HG03196 (cell line): Measurements from ENCODE around the gene CCNG2.
A peak's percentile ranks its signal among the peaks of the same experiment; 100 is the strongest.

Experiments
- ATAC-seq: cut with Tn5 transposase; IDR thresholded peaks from one replicate; pipeline ENCODE4 v1.9.1; 2021; ENCODE audit not compliant: unreplicated experiment

The CCNG2 gene

GRCh38 chr4:77175201-77175611 lies 18.2 kb downstream of the CCNG2 start:
- ATAC-seq = no peak

DNA sequence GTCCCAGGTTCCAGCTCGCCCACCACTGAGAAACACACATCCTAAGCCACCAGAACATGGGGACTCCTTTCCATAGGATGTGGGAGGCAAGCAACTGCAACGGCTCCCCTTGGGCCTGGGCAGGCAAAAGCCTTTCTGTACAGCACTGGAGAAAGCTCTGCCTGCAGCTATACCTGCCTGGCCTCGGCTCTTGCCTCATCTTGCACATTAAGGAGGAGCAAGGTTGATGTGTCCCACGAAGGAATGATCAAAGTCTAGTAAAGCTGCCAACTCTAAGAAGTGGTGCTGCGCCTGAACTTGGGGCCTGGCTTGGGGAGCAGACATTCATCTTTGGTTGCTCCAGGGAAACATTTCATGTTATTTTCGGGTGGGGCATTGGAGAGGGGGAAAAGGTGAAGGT lies 19.6 kb downstream of the CCNG2 start:
- no peak for ATAC-seq

DNA sequence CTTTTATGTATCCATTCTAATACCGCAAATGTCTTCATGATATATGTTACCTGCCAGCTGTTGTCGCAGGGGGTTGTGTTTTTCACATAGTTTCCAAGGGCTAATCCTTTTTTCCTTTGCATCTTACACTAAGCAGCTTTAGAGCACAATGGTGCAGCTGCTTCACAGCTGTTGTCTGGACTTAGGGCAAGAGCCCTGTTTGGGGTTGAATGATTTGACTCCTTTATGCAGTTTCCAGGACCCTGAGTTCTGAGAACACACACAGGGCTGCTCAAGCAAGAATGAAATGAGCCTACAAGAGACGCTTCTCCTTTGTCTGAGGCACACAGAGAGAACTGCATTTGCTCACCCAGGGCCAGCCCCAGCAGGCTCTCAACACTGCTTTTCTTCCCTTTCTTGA lies 20.2 kb downstream of the CCNG2 start:
- no peak for ATAC-seq

- no peak for ATAC-seq
These were observed 21.6 kb downstream of the CCNG2 start for GRCh38 chr4:77178560-77178959.

GRCh38 chr4:77179519-77179918 lies 22.5 kb downstream of the CCNG2 start:
- ATAC-seq = no peak

DNA sequence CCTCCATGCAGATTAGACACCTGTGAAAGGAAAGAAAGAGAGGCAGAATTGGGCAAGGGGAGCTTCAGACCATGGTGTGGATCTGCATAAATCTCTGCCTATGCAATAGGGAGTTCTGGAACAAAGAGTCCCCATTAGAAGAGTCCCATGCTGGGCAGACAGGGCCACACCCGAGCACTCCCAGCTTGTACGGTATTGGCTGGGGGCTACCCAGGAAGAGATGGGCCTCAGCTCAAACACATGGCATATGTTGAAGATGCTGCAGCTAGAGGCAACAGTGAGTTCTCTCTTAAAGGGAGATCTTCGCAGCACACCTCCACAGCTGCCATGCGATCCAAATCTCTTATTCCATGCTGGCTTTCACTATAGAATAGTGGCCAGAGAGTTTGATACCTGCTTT lies 24.7 kb downstream of the CCNG2 start:
- ATAC-seq = no peak

- ATAC-seq = no peak
These were observed 26.9 kb downstream of the CCNG2 start for GRCh38 chr4:77183777-77184420.

DNA sequence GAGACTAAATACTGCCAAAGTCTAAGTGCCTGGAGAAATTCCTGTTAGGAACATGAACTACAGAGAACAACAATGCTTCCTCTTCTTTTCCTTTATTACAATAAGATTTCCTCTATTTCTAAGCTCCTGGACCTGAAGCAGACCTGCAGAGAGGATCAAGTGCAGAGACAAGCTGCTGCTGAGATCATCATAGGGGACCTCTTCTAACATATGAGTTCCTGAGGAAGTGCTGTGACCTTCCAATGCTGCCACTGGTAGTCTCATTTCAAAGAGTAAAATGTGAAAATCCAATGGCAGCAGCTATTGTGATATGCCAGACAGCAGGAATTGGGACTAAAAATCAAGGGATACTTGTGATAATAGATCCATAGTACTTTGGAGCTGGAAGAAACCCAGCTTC lies 28.0 kb downstream of the CCNG2 start:
- no peak for ATAC-seq

DNA sequence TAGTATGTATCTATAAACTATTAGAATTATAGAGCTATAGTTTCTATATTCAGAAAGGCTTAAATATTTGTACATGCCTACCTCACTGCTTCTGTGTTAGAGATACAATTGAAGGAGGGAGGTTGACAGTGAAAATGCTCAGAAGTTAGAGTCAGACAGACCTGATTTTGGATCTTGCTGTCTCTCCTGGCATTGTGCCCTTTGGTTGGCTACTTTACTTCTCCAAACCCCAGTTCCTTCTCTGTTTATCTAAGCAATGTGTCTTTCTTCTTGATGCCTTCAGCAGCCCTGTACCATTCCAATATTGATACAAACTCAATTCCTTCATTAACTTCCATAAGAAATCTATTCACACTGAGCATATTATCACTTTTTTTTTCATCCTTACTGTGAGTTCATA lies 28.7 kb downstream of the CCNG2 start:
- ATAC-seq = no peak

DNA sequence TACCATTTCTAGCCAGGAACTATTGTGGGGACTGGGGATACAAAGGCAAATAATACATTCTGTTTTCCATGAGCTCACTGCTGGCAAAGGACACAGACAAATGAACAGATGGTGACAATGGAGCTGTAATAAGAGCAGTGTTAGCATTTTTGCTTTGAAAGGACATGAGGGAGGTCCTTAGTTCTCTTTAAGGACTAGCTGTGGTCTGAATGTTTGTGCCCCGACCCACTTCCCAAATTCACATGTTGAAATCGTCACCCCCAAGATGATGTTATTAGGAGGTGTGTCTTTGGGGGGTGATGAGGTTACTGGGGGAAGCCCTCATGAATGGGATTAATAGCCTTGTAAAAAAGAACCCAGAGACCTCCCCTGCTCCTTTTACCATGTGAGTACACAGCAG lies 30.3 kb downstream of the CCNG2 start:
- ATAC-seq = no peak

DNA sequence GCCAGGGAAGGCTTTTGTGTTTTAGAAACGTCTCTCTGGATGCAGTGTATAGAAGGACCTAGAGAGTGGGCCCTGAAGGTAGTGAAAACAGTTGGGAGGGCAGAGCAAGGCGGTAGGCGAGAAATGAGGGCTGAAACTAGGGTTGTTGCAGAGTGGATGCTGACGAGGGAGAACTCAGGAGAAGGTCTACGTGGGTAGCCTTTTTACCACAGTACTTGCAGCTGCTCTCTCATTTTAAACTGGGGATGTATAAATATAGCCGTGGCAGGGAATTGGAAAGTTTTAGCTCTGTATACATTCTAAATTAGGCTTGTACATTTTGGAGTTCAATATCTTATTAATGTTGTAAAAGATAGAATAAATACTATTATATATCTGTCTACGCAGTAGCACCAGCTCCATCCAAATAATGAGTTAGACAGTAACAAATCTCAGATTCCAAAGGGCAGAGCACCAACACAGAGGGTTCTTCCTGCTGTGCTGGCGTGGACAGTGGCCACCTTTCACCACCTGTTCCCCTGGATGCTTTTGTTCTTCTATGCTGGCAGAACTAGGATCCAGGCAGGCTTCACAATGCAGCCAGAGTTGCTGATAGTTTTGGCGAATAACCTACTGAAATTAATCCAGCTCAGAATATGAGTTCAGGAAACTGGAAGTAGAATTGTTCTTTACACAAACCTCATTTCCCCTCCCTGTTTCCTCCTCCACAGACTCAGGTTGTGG lies 31.7 kb downstream of the CCNG2 start:
- ATAC-seq = no peak

DNA sequence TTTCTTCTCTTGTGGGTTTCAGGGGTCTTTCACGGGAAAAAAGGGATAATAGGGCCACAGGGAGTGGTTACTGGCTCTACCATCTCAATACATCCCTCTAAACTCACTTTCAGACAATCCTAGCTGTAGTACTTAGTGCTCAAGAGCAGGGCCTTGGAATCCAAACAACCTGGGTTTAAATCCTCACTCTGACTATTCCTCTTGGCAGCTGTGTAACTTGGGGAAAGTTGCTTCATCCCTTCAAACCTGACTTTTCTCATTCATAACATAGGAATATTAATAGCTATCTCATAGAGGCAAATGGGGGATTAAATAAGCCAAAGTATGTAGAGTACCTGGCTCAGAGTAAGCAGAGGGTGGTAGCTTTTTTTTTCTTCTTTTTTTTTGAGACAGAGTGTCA lies 32.4 kb downstream of the CCNG2 start:
- no peak for ATAC-seq

GRCh38 chr4:77190053-77190452 lies 33.0 kb downstream of the CCNG2 start:
- ATAC-seq = no peak

GRCh38 chr4:77193046-77193445 lies 36.0 kb downstream of the CCNG2 start:
- ATAC-seq = no peak

GRCh38 chr4:77193511-77194102 lies 36.6 kb downstream of the CCNG2 start:
- peak; percentile 94 for ATAC-seq

DNA sequence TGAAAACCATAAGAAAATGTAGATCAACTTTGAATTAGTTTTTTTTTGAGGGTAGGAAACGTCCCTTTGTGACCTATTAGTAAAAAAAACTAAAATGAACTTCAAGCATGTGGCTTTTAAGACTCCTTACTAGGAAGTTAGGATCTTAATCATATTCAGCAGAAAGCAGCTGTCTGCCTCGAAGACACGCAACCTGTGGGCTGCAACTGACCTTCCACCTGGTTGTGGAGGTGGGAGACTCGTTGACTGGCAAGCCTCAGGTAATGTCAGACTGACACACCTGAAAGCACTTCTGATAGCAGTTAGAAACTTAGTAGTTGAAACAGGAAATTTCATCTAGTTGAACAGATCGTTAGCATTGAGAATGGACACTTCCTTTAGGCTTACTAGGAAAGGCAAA lies 37.4 kb downstream of the CCNG2 start:
- no peak for ATAC-seq

DNA sequence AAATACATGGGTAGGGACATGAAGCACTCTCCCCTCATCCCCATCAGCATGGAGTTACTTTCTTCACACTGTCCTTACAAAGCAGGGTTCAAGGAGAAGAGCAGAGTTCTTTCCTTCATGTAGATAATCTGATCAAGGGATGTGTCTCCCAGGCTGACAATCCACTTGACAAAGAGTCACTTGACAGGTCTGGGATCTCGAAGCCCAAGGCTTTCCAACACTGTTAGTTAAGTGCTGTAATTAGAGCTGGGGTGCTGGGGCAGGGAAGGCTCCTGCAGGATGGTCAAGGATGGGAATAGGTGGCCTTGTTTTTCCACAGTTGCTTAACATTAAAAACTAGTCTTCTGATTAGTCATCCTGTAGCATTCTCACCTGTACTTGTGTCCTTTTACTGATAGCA lies 38.0 kb downstream of the CCNG2 start:
- ATAC-seq = no peak

- ATAC-seq = peak; percentile 33
These were observed 39.9 kb downstream of the CCNG2 start for GRCh38 chr4:77196866-77197265.

- no peak for ATAC-seq
These were observed 40.4 kb downstream of the CCNG2 start for GRCh38 chr4:77197361-77197760.

DNA sequence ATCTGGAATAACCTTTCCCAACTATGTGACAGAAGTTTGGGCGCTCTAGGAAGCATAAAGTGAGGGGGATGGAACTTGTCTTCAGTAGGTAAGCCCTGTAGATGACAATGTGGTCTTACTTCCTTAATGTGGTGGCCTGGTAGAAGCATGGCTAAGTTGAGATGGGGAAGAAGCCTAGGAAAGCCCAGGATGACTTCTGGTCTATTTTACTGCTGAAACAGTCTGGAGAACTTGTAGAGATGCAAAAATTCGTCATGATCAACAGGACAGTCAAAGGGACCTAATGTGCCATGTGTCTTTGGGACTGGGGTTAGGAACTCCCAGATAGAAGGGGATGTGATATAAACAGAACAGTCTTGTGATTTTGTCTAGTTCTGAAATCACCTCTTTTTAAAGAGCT lies 40.8 kb downstream of the CCNG2 start:
- ATAC-seq = no peak

DNA sequence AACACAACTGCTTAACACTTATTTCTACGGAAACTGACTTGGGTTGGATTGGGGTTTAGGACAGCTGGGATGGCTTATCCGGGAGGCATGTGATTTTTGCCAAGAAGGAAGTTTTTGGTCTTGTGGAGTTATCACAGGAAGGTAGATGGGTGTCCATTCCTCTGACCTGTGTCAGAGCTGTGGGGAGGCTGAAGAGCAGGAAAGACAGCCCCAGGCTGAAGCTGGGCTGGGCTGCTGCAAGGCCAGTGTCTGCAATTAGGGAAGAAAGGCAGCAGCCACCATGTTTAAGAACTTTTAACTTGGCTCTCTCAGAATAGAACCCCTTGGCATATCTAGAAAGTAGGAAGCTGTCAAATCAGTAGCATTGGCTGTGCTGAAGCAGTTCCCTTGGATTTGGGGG lies 42.3 kb downstream of the CCNG2 start:
- ATAC-seq = no peak

GRCh38 chr4:77199701-77200100 lies 42.7 kb downstream of the CCNG2 start:
- ATAC-seq = no peak

DNA sequence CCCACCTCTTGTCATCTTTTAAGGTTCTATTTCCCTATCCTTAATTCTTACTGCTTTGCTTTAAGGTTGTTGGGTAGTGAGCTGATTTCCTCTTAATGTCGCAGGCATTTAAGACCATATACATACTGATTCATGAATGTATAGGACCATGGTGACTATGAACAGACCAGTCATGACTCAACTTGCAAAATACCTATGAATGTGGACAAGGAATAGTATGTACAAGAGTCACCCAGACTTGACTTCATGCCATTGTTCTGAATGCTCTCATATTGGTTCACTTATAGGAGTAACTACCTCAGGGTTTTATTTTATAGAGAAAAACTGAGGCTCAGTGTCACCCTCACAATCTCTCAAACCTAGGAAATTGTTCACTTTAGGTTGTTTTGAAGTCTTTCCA lies 44.3 kb downstream of the CCNG2 start:
- no peak for ATAC-seq
